ENCODE data around the gene CEBPG.

The CEBPG gene

GRCh38 chr19:33373453-33374235 lies at the start of gene CEBPG:
CEBPG (plus strand) TSS chr19:33373709; CDS start chr19:33379240, 5,531 bp downstream.
- DNase-seq (ENCODE audit: low read depth in 2 of 2) = peak; percentile 85 to 91

GRCh38 chr19:33324628-33325027 lies 48.9 kb upstream of the CEBPG start:
- no peak for DNase-seq (ENCODE audit: low read depth in 2 of 2)

GRCh38 chr19:33325920-33326319 lies 47.6 kb upstream of the CEBPG start:
- no peak for DNase-seq (ENCODE audit: low read depth in 2 of 2)

- no peak for DNase-seq (ENCODE audit: low read depth in 2 of 2)
These were observed 44.4 kb upstream of the CEBPG start for GRCh38 chr19:33329060-33329459.

- no peak for DNase-seq (ENCODE audit: low read depth in 2 of 2)
These were observed 43.8 kb upstream of the CEBPG start for GRCh38 chr19:33329736-33330135.

- DNase-seq (ENCODE audit: low read depth in 2 of 2) = no peak
These were observed 41.3 kb upstream of the CEBPG start for GRCh38 chr19:33332248-33332647.

GRCh38 chr19:33333151-33333550 lies 40.4 kb upstream of the CEBPG start:
- no peak for DNase-seq (ENCODE audit: low read depth in 2 of 2)

GRCh38 chr19:33333642-33334041 lies 39.9 kb upstream of the CEBPG start:
- no peak for DNase-seq (ENCODE audit: low read depth in 2 of 2)

- DNase-seq (ENCODE audit: low read depth in 2 of 2) = no peak
These were observed 39.2 kb upstream of the CEBPG start for GRCh38 chr19:33334271-33334670.

- no peak for DNase-seq (ENCODE audit: low read depth in 2 of 2)
These were observed 38.1 kb upstream of the CEBPG start for GRCh38 chr19:33335446-33335845.

- DNase-seq (ENCODE audit: low read depth in 2 of 2) = no peak
These were observed 34.2 kb upstream of the CEBPG start for GRCh38 chr19:33339016-33339984.

- no peak for DNase-seq (ENCODE audit: low read depth in 2 of 2)
These were observed 32.5 kb upstream of the CEBPG start for GRCh38 chr19:33340991-33341390.

- DNase-seq (ENCODE audit: low read depth in 2 of 2) = no peak
These were observed 30.2 kb upstream of the CEBPG start for GRCh38 chr19:33343301-33343700.

- no peak for DNase-seq (ENCODE audit: low read depth in 2 of 2)
These were observed 29.5 kb upstream of the CEBPG start for GRCh38 chr19:33343859-33344572.

- no peak for DNase-seq (ENCODE audit: low read depth in 2 of 2)
These were observed 29.0 kb upstream of the CEBPG start for GRCh38 chr19:33344573-33344925.

GRCh38 chr19:33345163-33345562 lies 28.3 kb upstream of the CEBPG start:
- no peak for DNase-seq (ENCODE audit: low read depth in 2 of 2)

GRCh38 chr19:33346665-33347064 lies 26.8 kb upstream of the CEBPG start:
- DNase-seq (ENCODE audit: low read depth in 2 of 2) = no peak

GRCh38 chr19:33347300-33347699 lies 26.2 kb upstream of the CEBPG start:
- no peak for DNase-seq (ENCODE audit: low read depth in 2 of 2)

- no peak for DNase-seq (ENCODE audit: low read depth in 2 of 2)
These were observed 25.1 kb upstream of the CEBPG start for GRCh38 chr19:33348301-33349010.

GRCh38 chr19:33349319-33350289 lies 23.9 kb upstream of the CEBPG start:
- DNase-seq (ENCODE audit: low read depth in 2 of 2) = no peak

Measured in activated CD4-positive, alpha-beta T cell treated with anti-CD3 and anti-CD28 coated beads for 24 hours (primary cell).